Endothelial cell of umbilical vein (primary cell): ENCODE data around the gene RAB3C. TPM values are rescaled to one million over a fixed set of nuclear protein-coding genes. Genes with fewer than 3 reads are reported as not detected.

Experiments
- BruUV-seq: library from RNA; stranded (reverse); fragments of 400-500 nt; replicated peaks from 2 replicates; lab custom pipeline; 2021; lab: Mats Ljungman, UMichigan
- CTCF ChIA-PET: fragments of 300-600, 350-600 bp; sonication (Branson Sonifier 250); formaldehyde crosslinking; loops from one replicate; lab custom pipeline; 2021; ENCODE audit warnings: antibody characterized with exemption, inconsistent platforms; lab: Charles Lee
- POLR2A ChIA-PET: fragments of 300-600, 350-600 bp; sonication (Branson Sonifier 250); formaldehyde crosslinking; loops from one replicate; lab custom pipeline; 2021; ENCODE audit warnings: antibody characterized with exemption, inconsistent platforms; lab: Charles Lee
- DNase-seq: peaks from one replicate; pipeline ENCODE4 v3.0.0-alpha.2; 2011; ENCODE audit warnings: low read depth, low spot score
- FAIRE-seq: peaks from 2 replicates; lab custom pipeline; 2011; peaks lifted over from hg19 to GRCh38; lab: Jason Lieb, UNC
- H2AFZ ChIP-seq: 2 replicates; pipeline ENCODE4 v1.6.0; 2012; ENCODE audit warnings: low read depth, low read length, control low read depth, inconsistent platforms
- H3K27ac ChIP-seq: 2 replicates; pipeline ENCODE4 v1.5.1; 2011; ENCODE audit warnings: low read depth, mild to moderate bottlenecking, control low read depth, low read length, moderate library complexity; ENCODE audit not compliant: insufficient read depth
- H3K27me3 ChIP-seq, 2 experiments: 2 replicates each; pipeline versions ENCODE4 v1.6.0 to v1.6.1; 2011; ENCODE audit warnings: low read length in 2 of 2, mixed read lengths in 1 of 2; ENCODE audit not compliant: control insufficient read depth in 2 of 2, insufficient read depth in 2 of 2
- H3K36me3 ChIP-seq, 2 experiments: 2 replicates in 1 of 2; 3 replicates in 1 of 2; pipeline ENCODE4 v1.5.1; 2011; ENCODE audit warnings: low read length in 2 of 2, mild to moderate bottlenecking in 1 of 2, moderate library complexity in 1 of 2; ENCODE audit not compliant: control insufficient read depth in 2 of 2, insufficient read depth in 2 of 2; ENCODE audit errors: extremely low read depth in 1 of 2
- H3K4me1 ChIP-seq: 3 replicates; pipeline ENCODE4 v1.5.1; 2011; ENCODE audit warnings: mild to moderate bottlenecking, low read length; ENCODE audit not compliant: control insufficient read depth, insufficient read depth; ENCODE audit errors: extremely low read depth
- H3K4me2 ChIP-seq: 2 replicates; pipeline ENCODE4 v1.6.1; 2011; ENCODE audit warnings: low read length, control low read depth, mixed read lengths; ENCODE audit not compliant: insufficient read depth
- H3K4me3 ChIP-seq, 3 experiments: fragments of 200-600 bp in 1 of 3; sonication (generic), shearing (Covaris generic) in 1 of 3; replicated peaks in 1 of 3; 2 replicates each; pipeline ENCODE4 v1.5.1; 2011 to 2016; ENCODE audit warnings: control low read depth in 3 of 3, low read length in 3 of 3, mild to moderate bottlenecking in 2 of 3, inconsistent platforms in 1 of 3, low read depth in 1 of 3, moderate library complexity in 1 of 3; ENCODE audit not compliant: insufficient read depth in 1 of 3
- H3K79me2 ChIP-seq: 2 replicates; pipeline ENCODE4 v1.6.0; 2012; ENCODE audit warnings: low read length, inconsistent platforms; ENCODE audit not compliant: control insufficient read depth, insufficient read depth
- H3K9ac ChIP-seq: replicated peaks from 2 replicates; pipeline ENCODE3; 2011; ENCODE audit warnings: low read length, control low read depth; ENCODE audit not compliant: insufficient read depth; ENCODE audit errors: extremely low read depth
- H3K9me1 ChIP-seq: replicated peaks from 3 replicates; pipeline ENCODE4 v1.6.0; 2011; ENCODE audit warnings: mild to moderate bottlenecking, low read length; ENCODE audit not compliant: control insufficient read depth, insufficient read depth; ENCODE audit errors: extremely low read depth
- H3K9me3 ChIP-seq: replicated peaks from 2 replicates; pipeline ENCODE4 v1.5.1; 2012; ENCODE audit warnings: low read length, inconsistent platforms; ENCODE audit not compliant: control insufficient read depth, insufficient read depth
- H4K20me1 ChIP-seq: replicated peaks from 2 replicates; pipeline ENCODE3; 2011; ENCODE audit warnings: mild to moderate bottlenecking, low read length; ENCODE audit not compliant: control insufficient read depth, insufficient read depth; ENCODE audit errors: extremely low read depth
- CTCF ChIP-seq, 2 donors: IDR thresholded peaks; 1 replicate in 1 of 2; 2 replicates in 1 of 2; pipeline ENCODE4 v1.5.1; 2011; ENCODE audit warnings: low read length in 2 of 2, mild to moderate bottlenecking in 2 of 2, moderate library complexity in 2 of 2, control low read depth in 1 of 2, inconsistent platforms in 1 of 2, low read depth in 1 of 2; ENCODE audit not compliant: insufficient read depth in 1 of 2; ENCODE audit errors: extremely low read depth in 1 of 2
- EZH2 ChIP-seq: IDR thresholded peaks from 2 replicates; pipeline ENCODE4 v1.6.1; 2012; ENCODE audit warnings: borderline replicate concordance, low read depth, mild to moderate bottlenecking, moderate library complexity, low read length, inconsistent platforms; ENCODE audit not compliant: severe bottlenecking
- FOS ChIP-seq: IDR thresholded peaks from 2 replicates; pipeline ENCODE4 v1.6.1; 2011; ENCODE audit warnings: mild to moderate bottlenecking, low read length, moderate library complexity, borderline replicate concordance; ENCODE audit not compliant: insufficient read depth
- GATA2 ChIP-seq: IDR thresholded peaks from 2 replicates; pipeline ENCODE4 v1.7.0; 2011; ENCODE audit warnings: low read depth, mild to moderate bottlenecking, moderate library complexity, mixed read lengths, low read length; ENCODE audit not compliant: insufficient read length, insufficient read depth
- JUN ChIP-seq: IDR thresholded peaks from 2 replicates; pipeline ENCODE4 v1.6.1; 2011; ENCODE audit warnings: borderline replicate concordance, low read depth; ENCODE audit not compliant: insufficient read length, insufficient read depth
- MAX ChIP-seq: IDR thresholded peaks from 2 replicates; pipeline ENCODE4 v1.6.1; 2011; ENCODE audit not compliant: insufficient read depth, insufficient read length
- MYC ChIP-seq: IDR thresholded peaks from one replicate; pipeline ENCODE4 v1.6.1; 2011; ENCODE audit warnings: mild to moderate bottlenecking, low read depth, low read length
- POLR2A ChIP-seq: IDR thresholded peaks from 2 replicates; pipeline ENCODE4 v1.6.1; 2012; ENCODE audit warnings: low read depth, mild to moderate bottlenecking, control low read depth, low read length
- POLR2AphosphoS5 ChIP-seq: IDR thresholded peaks from 2 replicates; pipeline ENCODE4 v1.6.1; 2012; ENCODE audit warnings: low read depth, mild to moderate bottlenecking, control low read depth, low read length, moderate library complexity; ENCODE audit not compliant: insufficient read depth
- dilution Hi-C: fragments of 300-500 bp; cut with MboI; formaldehyde crosslinking; loops from one replicate; pipeline ENCODE4 v1.15.0; 2019; ENCODE audit warnings: low sequenced_read_pairs; ENCODE audit not compliant: extremely low pct_ligation_motif_present
- intact Hi-C: fragments of 100-400 bp; cut with micrococcal nuclease; formaldehyde crosslinking; loops from one replicate; pipeline ENCODE4 v1.10.0; 2022
- polyA plus RNA-seq, 4 experiments: library from polyadenylated mRNA; depleted of rRNA in 3 of 4; stranded (reverse) in 3 of 4; unstranded in 1 of 4; fragments of >200 nt; gene quantifications; 2 replicates each; pipeline versions ENCODE4 v1.2.1 to v1.2.3, GENCODE V29; 2011 to 2012; ENCODE audit warnings: missing spikeins in 1 of 4
- total RNA-seq: library from RNA; stranded (reverse); gene quantifications from 2 replicates; pipeline ENCODE4 v1.2.3, GENCODE V29; 2021

Gene RAB3C
- total and polyA plus RNA-seq, 2 donors (not counting 3 experiments of a cell fraction or from before 2014, with no cell fraction given) = 0.04 to 0.66 TPM

DNA sequence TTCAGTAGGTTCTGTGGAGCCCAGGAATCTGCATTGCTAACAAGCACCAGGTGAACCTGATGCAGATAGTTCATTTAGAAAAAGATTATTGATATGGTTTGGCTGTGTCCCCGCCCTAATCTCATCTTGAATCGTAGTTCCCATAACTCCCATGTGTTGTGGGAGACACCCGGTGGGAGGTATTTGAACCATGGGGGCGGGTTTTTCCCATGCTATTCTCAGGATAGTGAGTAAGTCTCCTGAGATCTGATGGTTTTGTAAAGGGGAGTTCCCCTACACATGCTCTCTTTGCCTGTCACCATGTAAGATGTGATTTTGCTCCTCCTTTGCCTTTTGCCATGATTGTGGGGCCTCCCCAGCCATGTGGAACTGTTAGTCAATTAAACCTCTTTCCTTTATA, 212.0 kb downstream of the RAB3C start:
- Histone ChIP-seq H4K20me1 (no peaks in the 10 kb centered on the region), H3K9me3 (no peaks in the 10 kb centered on the region), H3K4me2 (no peak overlapping the region), H3K27me3 (peaks cover 0 to 5% of the 10 kb centered on the region in 2 experiments), H3K9ac (no peak overlapping the region), H3K9me1 (no peaks in the 10 kb centered on the region), H3K4me1 (no peaks in the 10 kb centered on the region), H3K36me3 (no peaks in the 10 kb centered on the region), H2AFZ (no peak overlapping the region), H3K4me3 (no peak overlapping the region), H3K27ac (no peak overlapping the region), H3K79me2 (no peaks in the 10 kb centered on the region)
- POLR2A ChIA-PET = no interaction called here
- FAIRE-seq (no peak), DNase-seq (no peak)
- intact Hi-C loops (no loop called here), dilution Hi-C loops (no loop called here)
- CTCF ChIA-PET = no interaction called here
- TF ChIP-seq JUN (no peak), MYC (no peak), POLR2A (no peak), EZH2 (no peak), MAX (no peak), POLR2AphosphoS5 (no peak), GATA2 (no peak), FOS (no peak), CTCF (IDR thresholded peaks at IDR 0.05; ENCODE audit: extremely low read depth in 1 of 2, insufficient read depth in 1 of 2, low read depth in 1 of 2, low read length in 2 of 2) (no peak)
- no TSS peak for BruUV-seq
